Stimulated activated CD8-positive, alpha-beta memory T cell treated with anti-CD3 and anti-CD28 coated beads, Interleukin-15, amount 100 ng/mL, for 1 hour (primary cell): ENCODE measurements around the gene CNTN4.

Experiments
- DNase-seq: peaks from one replicate; pipeline ENCODE4 v3.0.0-alpha.2; 2020; ENCODE audit warnings: low read depth

CNTN4 gene

GRCh38 chr3:3066378-3066777 lies 967.7 kb downstream of the CNTN4 start:
- DNase-seq = no peak

- no peak for DNase-seq
These were observed 968.2 kb downstream of the CNTN4 start for GRCh38 chr3:3066910-3067309.

GRCh38 chr3:3068358-3068881 lies 969.8 kb downstream of the CNTN4 start:
- no peak for DNase-seq

- DNase-seq = no peak
These were observed 971.1 kb downstream of the CNTN4 start for GRCh38 chr3:3069723-3070122.

DNA sequence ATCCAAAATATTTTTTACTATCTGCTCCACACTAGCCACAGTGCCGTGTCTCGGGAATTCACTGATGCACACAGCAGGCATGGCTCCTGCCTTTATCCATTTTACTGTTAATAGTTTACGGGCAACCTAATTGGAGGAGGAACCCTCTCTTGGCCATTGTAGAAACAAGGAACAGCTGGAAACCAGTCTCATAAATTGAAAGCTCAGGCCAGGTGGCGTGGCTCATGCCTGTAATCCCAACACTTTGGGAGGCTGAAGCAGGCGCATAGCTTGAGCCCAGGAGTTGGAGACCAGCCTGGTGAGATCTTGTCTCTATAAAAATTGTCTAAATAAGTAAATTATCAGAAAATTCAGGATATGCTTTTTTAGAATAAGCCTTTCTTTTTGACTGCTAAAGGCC lies 972.5 kb downstream of the CNTN4 start:
- DNase-seq = no peak

- no peak for DNase-seq
These were observed 976.0 kb downstream of the CNTN4 start for GRCh38 chr3:3074551-3075257.

- DNase-seq = no peak
These were observed 981.6 kb downstream of the CNTN4 start for GRCh38 chr3:3080309-3080708.

DNA sequence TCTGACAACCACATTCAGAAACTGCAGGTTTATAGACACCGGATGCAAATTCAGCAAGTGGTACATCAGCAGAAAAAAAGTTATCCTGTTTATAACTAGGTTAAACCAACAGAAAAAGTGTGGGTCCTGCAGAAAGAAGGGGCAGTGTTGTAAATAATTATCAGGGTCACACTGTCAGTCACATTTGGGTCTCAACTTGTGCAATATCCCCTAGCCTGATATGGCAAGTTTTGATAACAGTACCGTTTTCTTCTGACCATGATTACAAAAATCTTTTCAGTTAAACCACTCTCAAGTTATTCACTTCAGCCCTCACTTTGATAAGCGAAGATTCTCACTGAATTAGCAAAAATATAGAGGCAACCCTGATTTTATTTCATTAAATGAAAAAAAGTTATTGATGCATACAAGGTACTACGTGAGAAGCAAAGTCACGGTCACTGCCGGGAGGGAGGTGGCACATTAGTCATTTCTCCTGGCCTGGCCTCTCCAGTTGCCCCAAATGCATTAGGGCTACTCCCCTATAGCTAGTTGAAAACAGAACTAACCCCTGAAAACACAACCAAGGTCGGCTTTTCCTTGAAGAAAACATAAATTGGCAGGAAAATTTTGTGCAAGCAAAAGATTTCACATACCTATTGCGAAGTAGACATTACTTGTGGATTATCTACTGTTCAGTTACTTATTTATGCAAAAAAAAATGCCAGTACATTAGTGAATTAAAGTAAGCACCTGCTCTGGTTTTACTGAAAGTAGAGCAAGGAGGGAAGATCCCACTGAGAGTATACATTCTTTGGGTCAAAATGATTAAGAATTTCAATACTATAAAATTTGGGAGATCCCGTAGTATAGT lies 982.9 kb downstream of the CNTN4 start:
- no peak for DNase-seq

GRCh38 chr3:3082234-3082924 lies 983.7 kb downstream of the CNTN4 start:
- DNase-seq = no peak

DNA sequence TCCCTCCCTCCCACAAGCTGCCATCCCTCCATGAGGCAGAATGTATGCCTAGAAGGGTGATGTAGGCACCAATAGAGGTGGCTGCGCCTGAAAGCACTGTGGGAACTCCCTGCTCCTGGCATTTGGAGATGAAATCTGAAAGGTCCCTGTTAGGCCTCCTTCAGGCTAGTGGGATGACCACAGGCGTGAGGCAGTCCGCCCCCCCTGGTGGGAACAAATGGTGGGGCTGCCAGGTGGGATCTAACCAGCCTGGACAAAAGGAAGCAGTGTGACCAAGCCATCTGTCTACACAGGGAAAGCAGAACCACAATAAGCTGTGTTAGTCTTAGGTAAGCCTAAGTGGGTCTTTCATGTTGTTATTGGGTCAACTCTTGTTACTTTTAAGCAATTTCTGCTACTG lies 986.2 kb downstream of the CNTN4 start:
- no peak for DNase-seq

DNA sequence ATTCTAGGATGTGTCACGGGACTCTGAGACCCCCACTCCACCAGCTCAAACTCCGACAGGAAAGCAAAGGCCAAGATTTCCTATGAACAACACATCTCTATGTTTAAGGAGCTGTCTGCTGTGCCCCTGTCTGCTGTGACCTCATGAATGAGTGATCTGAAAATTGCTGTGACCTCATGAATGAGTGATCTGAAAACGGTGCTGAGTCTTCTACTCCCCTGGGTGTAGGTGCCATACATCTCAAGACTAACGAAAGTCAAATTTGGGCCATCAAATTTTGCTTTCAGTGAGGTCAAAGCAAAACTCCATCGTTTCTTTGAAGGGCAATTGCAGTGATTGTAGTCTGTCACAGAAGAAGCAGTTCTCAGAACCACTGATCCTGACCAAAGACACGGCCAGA lies 987.1 kb downstream of the CNTN4 start:
- DNase-seq = no peak

GRCh38 chr3:3086239-3086638 lies 987.6 kb downstream of the CNTN4 start:
- no peak for DNase-seq

GRCh38 chr3:3087279-3087678 lies 988.6 kb downstream of the CNTN4 start:
- DNase-seq = no peak

- no peak for DNase-seq
These were observed 989.2 kb downstream of the CNTN4 start for GRCh38 chr3:3087716-3088465.

DNA sequence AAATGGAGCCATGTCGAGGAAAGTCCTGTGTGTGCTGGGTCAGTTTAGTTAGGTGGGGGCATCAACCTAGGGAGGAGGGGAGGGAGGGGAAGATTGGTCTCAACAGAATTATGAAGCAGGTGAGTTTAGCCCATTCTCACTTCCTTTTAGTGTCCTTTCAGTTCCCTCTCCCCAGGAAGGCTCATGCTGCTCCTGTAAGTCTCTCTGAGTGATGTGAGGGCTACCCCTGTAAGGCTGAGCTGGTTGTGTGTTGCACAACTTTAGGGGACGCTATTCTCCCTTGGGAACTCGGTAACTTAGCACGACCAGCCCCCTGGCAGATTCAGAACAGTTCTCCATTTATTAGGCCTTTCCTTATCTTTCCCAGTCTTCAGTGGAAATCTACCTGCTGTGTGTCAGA lies 990.4 kb downstream of the CNTN4 start:
- no peak for DNase-seq

DNA sequence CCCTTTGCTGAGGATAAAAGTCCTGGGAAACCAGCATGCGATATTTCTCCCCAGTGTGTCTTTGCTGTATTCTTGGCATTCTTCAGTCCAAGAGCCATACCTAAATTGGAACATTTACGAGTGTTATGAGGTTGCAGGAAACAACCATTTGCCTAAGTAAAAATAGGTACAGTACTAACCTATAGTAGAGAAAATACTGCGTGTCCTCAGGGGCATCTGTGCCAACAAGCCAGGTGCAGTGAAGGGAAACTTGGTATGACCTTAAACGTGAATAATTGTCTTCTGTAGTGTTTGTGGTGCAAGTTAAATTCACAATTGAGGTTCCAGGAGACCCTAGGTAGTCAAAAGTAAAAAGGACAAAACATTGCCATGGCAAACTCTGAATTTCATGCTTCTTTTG lies 999.3 kb downstream of the CNTN4 start:
- no peak for DNase-seq

DNA sequence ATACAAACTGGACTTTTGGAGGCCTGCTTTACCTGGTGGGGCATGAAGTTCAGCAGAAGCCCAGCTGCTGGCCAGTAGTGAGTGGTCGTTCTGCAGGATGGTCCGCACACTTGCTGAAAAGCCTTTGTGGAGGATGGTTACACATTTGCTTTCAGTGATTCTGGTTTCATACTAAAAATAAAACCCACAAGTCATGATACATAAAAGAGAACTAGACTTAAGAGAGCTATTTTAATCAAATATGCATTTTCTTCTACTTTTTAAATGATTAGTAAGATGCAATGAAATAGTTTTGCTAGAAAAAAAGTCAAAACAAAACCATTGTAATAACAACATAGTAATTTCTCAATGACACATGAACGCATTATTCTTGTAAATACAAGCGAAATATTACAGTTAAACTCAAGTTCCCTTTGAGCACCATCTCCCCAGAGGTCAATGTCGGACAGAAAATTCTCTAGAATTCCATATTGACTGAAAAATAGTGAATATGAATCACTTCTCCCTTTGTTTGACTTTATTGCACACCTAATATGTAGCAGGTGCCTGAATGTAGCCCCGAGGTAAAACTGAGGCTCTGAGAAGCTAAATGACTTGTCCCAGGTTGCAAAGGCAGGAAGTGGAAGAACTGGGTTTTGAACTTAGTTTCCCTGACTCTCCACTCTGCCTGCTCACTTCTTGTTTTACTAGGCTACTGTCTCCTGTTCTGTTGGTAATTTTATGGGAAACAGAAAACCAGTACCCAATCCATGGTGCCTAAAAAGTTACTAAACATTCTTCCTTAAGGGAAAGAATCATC lies 1003.2 kb downstream of the CNTN4 start:
- DNase-seq = no peak

DNA sequence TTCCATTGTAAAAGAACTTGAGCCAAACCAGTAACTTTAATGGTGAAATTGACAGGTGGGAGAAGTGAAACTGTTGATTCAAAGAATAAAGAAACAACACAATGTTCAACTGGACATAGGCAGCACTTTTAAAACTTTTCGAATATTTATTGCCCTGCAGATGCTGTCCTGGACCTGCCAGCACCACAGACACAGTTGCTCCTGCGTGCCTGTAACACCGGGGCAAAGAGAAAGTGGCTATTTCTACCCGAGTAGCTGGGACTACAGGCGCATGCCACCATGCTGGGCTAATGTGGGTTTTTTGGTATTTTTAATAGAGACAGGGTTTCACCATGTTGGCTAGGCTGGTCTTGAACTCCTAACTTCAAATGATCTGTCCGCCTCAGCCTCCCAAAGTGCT lies 1004.1 kb downstream of the CNTN4 start:
- DNase-seq = no peak

DNA sequence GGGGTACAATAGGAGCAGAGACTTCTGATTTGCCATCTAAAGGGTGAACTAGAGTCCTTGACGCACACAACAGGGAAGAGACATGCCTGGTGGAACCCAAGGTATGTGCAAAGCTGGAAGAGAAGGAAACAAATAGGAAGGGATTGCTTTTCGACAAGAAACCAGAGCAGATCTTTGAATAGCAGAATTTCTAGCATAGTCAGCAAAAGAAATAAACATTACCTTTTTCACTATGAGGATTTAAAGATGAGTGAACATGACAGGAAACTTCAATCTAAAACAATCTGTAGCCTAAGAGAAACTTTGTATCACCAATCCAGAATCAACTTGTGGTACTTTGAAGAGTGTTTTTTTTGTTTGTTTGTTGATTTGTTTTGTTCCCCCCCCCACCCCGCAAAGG lies 1006.6 kb downstream of the CNTN4 start:
- DNase-seq = no peak

- DNase-seq = no peak
These were observed 1007.1 kb downstream of the CNTN4 start for GRCh38 chr3:3105815-3106214.

GRCh38 chr3:3107181-3107580 lies 1008.5 kb downstream of the CNTN4 start:
- no peak for DNase-seq
